Fibroblast of skin of scalp (primary cell): Measurements from ENCODE around the gene MRPL53. TPM values are rescaled to one million over a fixed set of nuclear protein-coding genes. Genes with fewer than 3 reads are reported as not detected.

Experiments
- DNase-seq: peaks from one replicate; pipeline ENCODE4 v3.0.0-alpha.2; 2013
- polyA plus RNA-seq, 2 experiments: library from polyadenylated mRNA; unstranded; fragments of 120-200 nt; gene quantifications; one replicate each; pipeline ENCODE4 v1.2.1, GENCODE V29; 2013; ENCODE audit not compliant: insufficient read length in 2 of 2

The MRPL53 gene
- 81.2 TPM for polyA plus RNA-seq (2013, experiment 1 of 2; ENCODE audit: insufficient read length)
- polyA plus RNA-seq (2013, experiment 2 of 2; ENCODE audit: insufficient read length), result 66.5 TPM

- peak; percentile 95 for DNase-seq
These were observed at the start of gene MRPL53 for GRCh38 chr2:74472086-74472944. Gene MRPL53, minus strand, starts transcription at chr2:74472680. Its CDS starts 20 bp downstream, at chr2:74472660.

DNA sequence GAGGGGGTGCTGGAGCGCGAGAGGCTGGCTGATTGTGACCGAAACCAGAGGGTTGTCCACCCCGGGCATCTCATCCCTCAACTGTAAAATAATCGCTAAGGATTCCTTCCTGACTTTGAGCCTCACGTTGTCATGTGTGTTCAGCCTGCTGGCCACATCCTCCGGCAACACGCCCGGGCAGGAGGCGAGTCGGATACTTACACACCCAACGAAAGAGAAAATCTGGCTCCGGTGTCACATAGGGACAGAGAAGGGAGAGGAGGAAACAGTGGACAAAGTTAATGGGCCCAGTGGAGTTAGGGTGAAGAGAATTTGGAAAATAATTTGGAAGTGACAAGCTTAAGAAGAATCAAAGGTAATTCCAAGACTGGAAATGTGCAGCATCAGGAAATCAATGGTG lies 44.2 kb upstream of the MRPL53 start:
- DNase-seq, result no peak

GRCh38 chr2:74515981-74516633 lies 43.6 kb upstream of the MRPL53 start:
- DNase-seq, result peak; percentile 60

GRCh38 chr2:74515271-74515980 lies 42.9 kb upstream of the MRPL53 start:
- no peak for DNase-seq

GRCh38 chr2:74514368-74515270 lies 42.1 kb upstream of the MRPL53 start, which contains the start of gene TLX2:
Gene TLX2, plus strand, starts transcription at chr2:74514450. Its CDS starts 357 bp downstream, at chr2:74514807.
- DNase-seq, result no peak

DNA sequence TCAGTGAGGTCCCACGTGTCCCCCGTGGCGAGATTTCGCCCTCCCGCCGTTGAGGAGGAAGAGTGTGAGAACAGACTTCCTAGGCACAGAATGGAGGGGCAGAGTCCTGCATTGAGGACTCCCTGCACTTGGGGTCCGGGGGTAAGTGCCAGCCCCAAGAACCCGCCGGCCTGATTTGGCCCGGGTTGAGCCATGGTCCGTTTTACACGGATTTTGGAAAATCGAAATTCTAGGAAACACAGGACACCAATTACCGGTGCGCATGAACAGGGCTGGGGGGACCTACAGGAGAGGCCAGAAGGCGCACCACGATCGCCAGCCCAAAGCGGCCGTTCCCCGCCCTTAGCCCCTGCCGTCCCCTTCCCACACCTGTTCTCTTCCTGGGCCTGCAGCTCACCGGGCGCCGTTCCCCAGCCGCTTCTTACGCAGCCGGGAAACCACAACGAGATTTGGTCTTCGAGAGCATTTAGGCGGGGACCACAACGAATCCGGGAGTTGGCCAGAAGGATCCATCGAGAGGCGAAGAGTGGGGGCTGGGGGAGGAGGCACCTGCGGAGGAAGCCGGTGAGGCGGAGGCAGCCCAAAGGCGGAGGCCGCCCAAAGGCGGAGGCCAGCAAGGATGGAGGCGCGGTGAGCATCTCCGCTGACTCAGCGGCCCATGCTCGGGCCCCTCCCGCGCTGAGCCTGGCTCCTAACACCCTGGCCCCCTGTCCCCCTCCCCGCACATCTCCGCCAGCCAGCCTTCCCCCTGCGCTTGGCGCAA lies 41.3 kb upstream of the MRPL53 start:
- no peak for DNase-seq

DNA sequence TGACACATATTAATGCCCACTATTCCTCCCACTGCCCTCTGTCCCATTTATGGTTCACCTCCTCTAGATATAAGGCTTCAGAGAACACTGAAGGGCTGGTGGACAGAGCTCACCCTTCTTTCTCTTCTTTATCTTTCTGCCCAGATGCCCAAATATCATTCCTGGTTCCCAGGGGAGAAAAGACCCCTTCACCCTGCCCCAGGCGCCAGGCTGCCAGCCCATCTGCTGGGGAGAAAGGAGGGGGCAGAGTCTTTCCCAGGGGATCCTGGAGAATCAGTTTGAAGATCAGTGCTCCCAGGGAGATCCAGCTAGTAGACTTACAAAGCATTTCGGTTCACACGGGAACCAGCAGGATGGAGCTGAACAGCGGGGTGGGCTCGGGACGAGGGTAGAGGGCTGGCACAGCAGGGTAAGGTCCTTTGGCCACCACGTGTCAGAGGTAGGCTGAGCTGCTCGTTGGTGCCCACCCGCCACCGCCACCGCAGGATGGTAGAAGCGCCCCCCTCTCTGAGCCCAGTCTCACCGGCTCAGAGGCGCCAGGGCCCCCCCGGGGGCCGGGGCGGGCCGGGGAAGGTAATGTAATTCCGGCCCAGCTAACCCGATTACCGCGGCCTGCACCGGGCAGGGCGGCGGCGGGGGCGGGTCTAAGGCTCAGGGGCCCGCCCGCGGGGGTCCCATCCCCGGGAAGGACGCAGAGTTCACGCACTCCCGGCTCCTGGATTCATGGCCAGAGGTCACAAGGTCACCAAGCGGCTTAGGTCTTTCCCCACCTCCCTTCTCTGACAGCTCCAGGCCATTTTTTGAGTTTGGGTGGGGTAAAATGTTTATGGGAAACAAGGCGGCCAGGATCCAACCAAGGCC lies 40.5 kb upstream of the MRPL53 start:
- no peak for DNase-seq

GRCh38 chr2:74511104-74511989 lies 38.9 kb upstream of the MRPL53 start:
- DNase-seq, result peak; percentile 48

- DNase-seq, result no peak
These were observed 37.8 kb upstream of the MRPL53 start for GRCh38 chr2:74510272-74510671.

- DNase-seq, result peak; percentile 94
These were observed 35.5 kb upstream of the MRPL53 start for GRCh38 chr2:74507926-74508520.

GRCh38 chr2:74507145-74507925 lies 34.9 kb upstream of the MRPL53 start, which contains the start of gene PCGF1:
Gene PCGF1, minus strand, starts transcription at chr2:74507695. Its CDS starts 27 bp downstream, at chr2:74507668.
- peak; percentile 98 for DNase-seq

GRCh38 chr2:74505448-74506246 lies 33.2 kb upstream of the MRPL53 start:
- no peak for DNase-seq

DNA sequence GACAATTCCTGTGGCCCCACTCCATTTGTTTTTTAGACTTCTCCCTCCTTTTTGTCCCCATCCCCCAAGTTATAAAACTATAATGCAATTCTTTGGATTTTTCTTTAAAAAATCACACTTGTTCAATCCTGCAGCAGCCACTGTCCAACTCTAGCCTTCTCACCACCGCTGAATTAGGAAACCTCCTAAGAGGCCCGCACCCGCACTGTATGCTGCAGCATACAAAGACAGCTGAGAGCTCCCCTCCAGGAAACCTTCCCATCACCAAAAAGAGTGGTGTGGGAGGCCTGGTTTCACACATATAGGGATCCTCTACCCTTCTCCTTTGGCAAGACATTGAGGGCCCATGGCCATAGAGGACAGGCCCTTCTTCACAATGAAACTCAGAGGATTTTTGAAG lies 32.1 kb upstream of the MRPL53 start:
- no peak for DNase-seq

GRCh38 chr2:74503506-74504475 lies 31.3 kb upstream of the MRPL53 start:
- no peak for DNase-seq

GRCh38 chr2:74502720-74503505 lies 30.4 kb upstream of the MRPL53 start:
- DNase-seq, result peak; percentile 78
